HepG2 (cell line): ENCODE results near the gene NUP54. TPM values are rescaled to one million over a fixed set of nuclear protein-coding genes. Genes with fewer than 3 reads are reported as not detected.

Experiments
- ATAC-seq: fragments of 200-7000 bp; cut with Tn5 transposase; 3 replicates; pipeline ENCODE4 v1.9.1; 2020; ENCODE audit warnings: mild to moderate bottlenecking, moderate library complexity
- BruUV-seq: library from RNA; stranded (reverse); fragments of 400-500 nt; replicated peaks from 2 replicates; lab custom pipeline; 2021; lab: Mats Ljungman, UMichigan
- CTCF ChIA-PET: fragments of 300-600 bp; formaldehyde crosslinking; extraction: SDS; loops from one replicate; lab custom pipeline; 2021; ENCODE audit warnings: low total read pairs, inconsistent platforms, low intra/inter-chr PET ratio; lab: Yijun Ruan, JAX
- POLR2A ChIA-PET: fragments of 350-600 bp; sonication (Branson Sonifier 250); formaldehyde crosslinking; loops from one replicate; lab custom pipeline; 2020; ENCODE audit warnings: antibody characterized with exemption, inconsistent platforms; lab: Yijun Ruan, JAX
- DNase-seq: peaks from one replicate; pipeline ENCODE4 v3.0.0-alpha.2; 2015; ENCODE audit warnings: low spot score
- FAIRE-seq: peaks from 3 replicates; lab custom pipeline; 2011; peaks lifted over from hg19 to GRCh38; lab: Jason Lieb, UNC
- H2AFZ ChIP-seq: one replicate; pipeline ENCODE4 v1.6.1; 2011; ENCODE audit warnings: low read length, inconsistent platforms
- H3K27ac ChIP-seq: fragments of 300-600 bp; 3 replicates; pipeline ENCODE4 v1.8.0; 2011; ENCODE audit warnings: mixed run types, mild to moderate bottlenecking, mixed read lengths, low read length, inconsistent platforms; ENCODE audit not compliant: insufficient read depth; ENCODE audit errors: extremely low read length
- H3K27me3 ChIP-seq, 2 experiments: fragments of 200-600 bp in 1 of 2; 2 replicates in 1 of 2; 3 replicates in 1 of 2; pipeline versions ENCODE4 v1.6.0 to v1.8.0; 2011; ENCODE audit warnings: low read length in 2 of 2, mild to moderate bottlenecking in 2 of 2, moderate library complexity in 2 of 2, inconsistent platforms in 1 of 2; ENCODE audit not compliant: insufficient read depth in 2 of 2, control insufficient read depth in 1 of 2
- H3K36me3 ChIP-seq, 2 experiments: fragments of 200-600 bp in 1 of 2; replicated peaks in 1 of 2; 2 replicates in 1 of 2; 3 replicates in 1 of 2; pipeline versions ENCODE4 v1.5.1 to v1.8.0; 2011; ENCODE audit warnings: low read length in 2 of 2, inconsistent platforms in 1 of 2; ENCODE audit not compliant: insufficient read depth in 2 of 2, control insufficient read depth in 1 of 2
- H3K4me1 ChIP-seq: 2 replicates; pipeline ENCODE4 v1.5.1; 2012; ENCODE audit warnings: low read length, inconsistent platforms; ENCODE audit not compliant: insufficient read depth
- H3K4me2 ChIP-seq: 2 replicates; pipeline ENCODE4 v1.6.0; 2011; ENCODE audit warnings: low read depth, low read length, inconsistent platforms
- H3K4me3 ChIP-seq, 3 experiments: fragments of 200-600 bp in 1 of 3; sonication (generic), shearing (Covaris generic) in 1 of 3; replicated peaks in 1 of 3; 2 replicates each; pipeline ENCODE4 v1.5.1; 2011 to 2016; ENCODE audit warnings: low read length in 3 of 3, inconsistent platforms in 2 of 3, low read depth in 2 of 3, mild to moderate bottlenecking in 2 of 3, control low read depth in 1 of 3, mixed read lengths in 1 of 3; ENCODE audit not compliant: insufficient read depth in 1 of 3
- H3K79me2 ChIP-seq: one replicate; pipeline ENCODE4 v1.6.1; 2011; ENCODE audit warnings: low read length, inconsistent platforms; ENCODE audit not compliant: insufficient read depth
- H3K9ac ChIP-seq: 2 replicates; pipeline ENCODE4 v1.6.0; 2011; ENCODE audit warnings: mild to moderate bottlenecking, low read depth, low read length, inconsistent platforms; ENCODE audit not compliant: insufficient read depth
- H3K9me3 ChIP-seq: 2 replicates; pipeline ENCODE4 v1.5.1; 2012; ENCODE audit warnings: mild to moderate bottlenecking, low read length
- H4K20me1 ChIP-seq: 2 replicates; pipeline ENCODE4 v1.6.0; 2011; ENCODE audit warnings: inconsistent platforms, mild to moderate bottlenecking, low read length, moderate library complexity; ENCODE audit not compliant: insufficient read depth
- CREM ChIP-seq, 2 experiments: sonication (generic) in 1 of 2; formaldehyde crosslinking in 1 of 2; IDR thresholded peaks; 2 replicates each; pipeline versions ENCODE4 v1.4.0 to v1.6.1; 2016 to 2020; ENCODE audit warnings: antibody characterized with exemption in 1 of 2, mild to moderate bottlenecking in 1 of 2, missing genetic modification reagents in 1 of 2
- DZIP1 ChIP-seq: sonication (generic); formaldehyde crosslinking; IDR thresholded peaks from 2 replicates; pipeline ENCODE4 v1.5.0; 2020; ENCODE audit warnings: mild to moderate bottlenecking, missing genetic modification reagents
- ESRRA ChIP-seq: sonication (generic); formaldehyde crosslinking; IDR thresholded peaks from 2 replicates; pipeline ENCODE4 v1.5.1; 2020; ENCODE audit warnings: mild to moderate bottlenecking, low read depth, missing genetic modification reagents
- FOSL1 ChIP-seq: sonication (generic); formaldehyde crosslinking; IDR thresholded peaks from 2 replicates; pipeline ENCODE4 v1.9.0; 2021; ENCODE audit warnings: missing genetic modification reagents, borderline replicate concordance
- GMEB2 ChIP-seq: IDR thresholded peaks from 2 replicates; pipeline ENCODE4 v1.6.1; 2016; ENCODE audit warnings: missing biosample characterization, missing genetic modification reagents, low read depth
- HBP1 ChIP-seq: IDR thresholded peaks from 2 replicates; pipeline ENCODE4 v1.6.1; 2016; ENCODE audit warnings: low read depth, control low read depth
- MTF1 ChIP-seq: sonication (generic); formaldehyde crosslinking; IDR thresholded peaks from 2 replicates; pipeline ENCODE4 v1.5.0; 2020; ENCODE audit warnings: missing genetic modification reagents
- NFKB2 ChIP-seq: sonication (generic); formaldehyde crosslinking; IDR thresholded peaks from 2 replicates; pipeline ENCODE4 v1.4.0; 2020; ENCODE audit warnings: missing genetic modification reagents, borderline replicate concordance
- PHB2 ChIP-seq: fragments of 450-650 bp; IDR thresholded peaks from 2 replicates; pipeline ENCODE4 v1.6.1; 2018; ENCODE audit not compliant: partially characterized antibody
- SMARCC2 ChIP-seq: fragments of 450-650 bp; IDR thresholded peaks from 2 replicates; pipeline ENCODE4 v1.6.1; 2017; ENCODE audit warnings: antibody characterized with exemption, mild to moderate bottlenecking
- SPEN ChIP-seq: sonication (generic); formaldehyde crosslinking; IDR thresholded peaks from 2 replicates; pipeline ENCODE4 v1.5.1; 2020; ENCODE audit warnings: low read depth, mild to moderate bottlenecking, missing genetic modification reagents
- ZNF333 ChIP-seq: sonication (generic); formaldehyde crosslinking; IDR thresholded peaks from 2 replicates; pipeline ENCODE4 v1.4.0; 2020; ENCODE audit warnings: mild to moderate bottlenecking, missing genetic modification reagents, borderline replicate concordance
- ZNF557 ChIP-seq: sonication (generic); formaldehyde crosslinking; IDR thresholded peaks from 2 replicates; pipeline ENCODE4 v1.4.0; 2020; ENCODE audit warnings: missing genetic modification reagents
- ZSCAN22 ChIP-seq: sonication (generic); formaldehyde crosslinking; IDR thresholded peaks from 2 replicates; pipeline ENCODE4 v1.4.0; 2020; ENCODE audit warnings: mild to moderate bottlenecking, missing genetic modification reagents
- WGBS: methylation state at CpG from one replicate; pipeline ENCODE4 v1.1.6; 2017; ENCODE audit warnings: low lambda C conversion rate; 5-methylcytosine and 5-hydroxymethylcytosine counted together
- in situ Hi-C: cut with HindIII; loops from 2 replicates; pipeline ENCODE4 v1.10.0; 2017; ENCODE audit warnings: low pct_unique_long_range_greater_than_20kb; ENCODE audit not compliant: extremely low pct_ligation_motif_present
- intact Hi-C: fragments of 100-400 bp; cut with micrococcal nuclease; formaldehyde crosslinking; loops from one replicate; pipeline ENCODE4 v1.10.0; 2022; ENCODE audit not compliant: unreplicated experiment
- polyA plus RNA-seq, 8 experiments: library from polyadenylated mRNA; depleted of rRNA in 3 of 8; stranded (reverse) in 7 of 8; unstranded in 1 of 8; fragments of >200 nt; fragmentation: Illumina TruSeq in 4 of 8; extraction: Trizol in 4 of 8; gene quantifications; 2 replicates each; pipeline versions ENCODE4 v1.2.1 to v1.2.3, GENCODE V29; 2011 to 2016; ENCODE audit warnings: low read depth in 4 of 8, missing spikeins in 1 of 8, mixed read lengths in 1 of 8; ENCODE audit not compliant: insufficient read depth in 1 of 8
- total RNA-seq, 5 experiments: library from RNA; depleted of rRNA; stranded (reverse); fragments of >200 nt; fragmentation: Illumina TruSeq; extraction: Trizol; gene quantifications; 2 replicates each; pipeline ENCODE4 v1.2.3, GENCODE V29; 2016; ENCODE audit warnings: low read depth in 1 of 5

The NUP54 gene
- total and polyA plus RNA-seq, 2 of the 13 experiments (the other 11 are each of a cell fraction or from before 2014, with no cell fraction given): 36.1 to 69.3 TPM

- Histone ChIP-seq H2AFZ (no peak overlapping the region), H3K27me3 (no peaks in the 10 kb centered on the region), H3K4me1 (no peaks in the 10 kb centered on the region), H3K4me2 (no peak overlapping the region), H3K36me3 (peaks cover 8 to 47% of the 10 kb centered on the region in 2 experiments; a peak in 3 of 5 replicates), H3K9ac (no peak overlapping the region), H3K4me3 (no peak overlapping the region), H3K27ac (no peak overlapping the region), H4K20me1 (no peaks in the 10 kb centered on the region), H3K79me2 (no peaks in the 10 kb centered on the region), H3K9me3 (no peaks in the 10 kb centered on the region)
- no peak for ATAC-seq
- ChIA-PET POLR2A (no interaction called here), CTCF (no interaction called here)
- in situ Hi-C loops: loop anchor here (10.0 kb wide), 1 partner anchor 127 kb away; the partner anchor contains the start of gene STBD1
- BruUV-seq: no TSS peak
- TF ChIP-seq DZIP1 (CRISPR knock-in tag) (no peak), FOSL1 (CRISPR knock-in tag) (no peak), NFKB2 (CRISPR knock-in tag) (no peak), PHB2 (no peak), ZNF333 (CRISPR knock-in tag) (no peak)
- DNase-seq: no peak
- no peak for FAIRE-seq
- intact Hi-C loops: no loop called here
Measured at GRCh38 chr4:76177709-76178108, 29.5 kb upstream of the NUP54 start.

GRCh38 chr4:76175336-76175735, 27.1 kb upstream of the NUP54 start:
- in situ Hi-C loops: loop anchor here (10.0 kb wide), 1 partner anchor 129 kb away; the partner anchor contains the start of gene STBD1
- no peak overlapping the region for H3K4me2 ChIP-seq
- no peaks in the 10 kb centered on the region for H3K27me3 ChIP-seq
- H3K79me2 ChIP-seq: no peaks in the 10 kb centered on the region
- peaks cover 8 to 55% of the 10 kb centered on the region in 2 experiments; a peak in 4 of 5 replicates for H3K36me3 ChIP-seq
- WGBS: 100% methylated on average over 1 of the region's 1 CpG
- ChIA-PET POLR2A (interaction anchor here (0.6 kb wide), 1 partner anchor 10 kb away, joined by 3 read pairs; no protein-coding TSS in a partner anchor), CTCF (no interaction called here)
- no peaks in the 10 kb centered on the region for H3K9me3 ChIP-seq
- no peak overlapping the region for H3K27ac ChIP-seq
- FAIRE-seq (no peak), ATAC-seq (no peak), DNase-seq (no peak)
- no peak overlapping the region for H2AFZ ChIP-seq
- intact Hi-C loops: no loop called here
- no peaks in the 10 kb centered on the region for H4K20me1 ChIP-seq
- no peak overlapping the region for H3K4me3 ChIP-seq
- BruUV-seq: no TSS peak
- H3K4me1 ChIP-seq: no peaks in the 10 kb centered on the region
- no peak overlapping the region for H3K9ac ChIP-seq
- no peak for TF ChIP-seq SMARCC2
- TF ChIP-seq ZSCAN22 (CRISPR knock-in tag): no peak
- no peak for TF ChIP-seq ESRRA (CRISPR knock-in tag)
- TF ChIP-seq CREM (IDR thresholded peaks at IDR 0.05): no peak
- TF ChIP-seq CREM (CRISPR knock-in tag; IDR thresholded peaks at IDR 0.05): no peak
- no peak for TF ChIP-seq HBP1
- TF ChIP-seq GMEB2 (CRISPR knock-in tag): no peak
- no peak for TF ChIP-seq SPEN (CRISPR knock-in tag)
- no peak for TF ChIP-seq MTF1 (CRISPR knock-in tag)
- no peak for TF ChIP-seq ZNF557 (CRISPR knock-in tag)
